Measurements from ENCODE around the gene SNTN.

The SNTN gene

DNA sequence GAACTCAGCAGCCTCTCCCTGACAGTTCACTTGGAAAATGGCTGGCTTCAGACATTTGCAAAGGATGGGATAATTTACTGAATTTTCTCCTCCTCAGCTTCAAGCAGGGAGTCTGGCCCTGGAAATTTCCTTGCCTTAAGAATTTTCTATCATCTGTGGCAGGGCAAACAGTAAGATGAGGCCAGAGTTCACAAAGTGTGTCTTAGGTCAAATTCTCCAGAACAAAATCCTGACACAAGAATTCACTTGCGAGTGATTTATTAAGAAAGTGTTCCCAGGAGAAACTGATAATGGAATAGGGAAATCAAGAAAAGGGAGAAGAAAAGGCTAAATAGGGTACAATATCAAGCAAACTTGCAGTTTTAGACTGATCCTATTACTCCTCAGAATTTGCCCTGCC, 55.3 kb downstream of the SNTN start:
- TF ChIP-seq, protein P1, sequence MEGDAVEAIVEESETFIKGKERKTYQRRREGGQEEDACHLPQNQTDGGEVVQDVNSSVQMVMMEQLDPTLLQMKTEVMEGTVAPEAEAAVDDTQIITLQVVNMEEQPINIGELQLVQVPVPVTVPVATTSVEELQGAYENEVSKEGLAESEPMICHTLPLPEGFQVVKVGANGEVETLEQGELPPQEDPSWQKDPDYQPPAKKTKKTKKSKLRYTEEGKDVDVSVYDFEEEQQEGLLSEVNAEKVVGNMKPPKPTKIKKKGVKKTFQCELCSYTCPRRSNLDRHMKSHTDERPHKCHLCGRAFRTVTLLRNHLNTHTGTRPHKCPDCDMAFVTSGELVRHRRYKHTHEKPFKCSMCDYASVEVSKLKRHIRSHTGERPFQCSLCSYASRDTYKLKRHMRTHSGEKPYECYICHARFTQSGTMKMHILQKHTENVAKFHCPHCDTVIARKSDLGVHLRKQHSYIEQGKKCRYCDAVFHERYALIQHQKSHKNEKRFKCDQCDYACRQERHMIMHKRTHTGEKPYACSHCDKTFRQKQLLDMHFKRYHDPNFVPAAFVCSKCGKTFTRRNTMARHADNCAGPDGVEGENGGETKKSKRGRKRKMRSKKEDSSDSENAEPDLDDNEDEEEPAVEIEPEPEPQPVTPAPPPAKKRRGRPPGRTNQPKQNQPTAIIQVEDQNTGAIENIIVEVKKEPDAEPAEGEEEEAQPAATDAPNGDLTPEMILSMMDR (IDR thresholded peaks at IDR 0.05; ENCODE audit: low read depth, low read length, missing control alignments), result no peak
- DNase-seq (ENCODE audit: low read depth), result no peak
- H3K4me3 ChIP-seq (ENCODE audit: low read depth, low read length), result no peak overlapping the region
- in situ Hi-C loops (cut with HindIII; ENCODE audit: low sequenced_read_pairs), result no loop called here

DNA sequence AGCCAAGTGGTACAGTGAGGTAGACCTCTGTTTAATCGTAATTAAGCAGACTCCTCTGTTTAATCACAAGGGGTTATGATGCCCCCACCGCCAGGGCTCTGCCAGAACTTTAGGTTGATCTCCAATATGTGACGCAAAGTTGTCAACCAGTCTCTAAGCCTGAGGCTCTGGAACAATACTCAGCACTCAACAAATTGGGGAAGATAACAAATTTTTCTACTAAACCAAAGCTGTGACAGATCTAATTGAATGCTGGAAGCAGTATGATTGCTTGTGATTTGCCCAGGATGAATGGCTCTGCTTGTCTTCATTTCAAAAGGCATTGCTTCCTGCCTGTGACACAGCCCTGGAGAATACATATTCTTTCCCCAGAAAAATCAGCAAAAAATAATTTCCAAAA, 57.1 kb downstream of the SNTN start:
- TF ChIP-seq, protein P1 (IDR thresholded peaks at IDR 0.05; ENCODE audit: low read depth, low read length, missing control alignments), result no peak
- in situ Hi-C loops (cut with HindIII; ENCODE audit: low sequenced_read_pairs), result no loop called here
- no peak for DNase-seq (ENCODE audit: low read depth)
- H3K4me3 ChIP-seq (ENCODE audit: low read depth, low read length), result no peak overlapping the region

Data from astrocyte of the cerebellum (primary cell).